GOT3 (cell line): ENCODE results near the gene NPR3.

Experiments
- DNase-seq: peaks from one replicate; lab custom pipeline; 2025; ENCODE audit warnings: mixed read lengths; lab: John Stamatoyannopoulos, UW

The NPR3 gene

DNA sequence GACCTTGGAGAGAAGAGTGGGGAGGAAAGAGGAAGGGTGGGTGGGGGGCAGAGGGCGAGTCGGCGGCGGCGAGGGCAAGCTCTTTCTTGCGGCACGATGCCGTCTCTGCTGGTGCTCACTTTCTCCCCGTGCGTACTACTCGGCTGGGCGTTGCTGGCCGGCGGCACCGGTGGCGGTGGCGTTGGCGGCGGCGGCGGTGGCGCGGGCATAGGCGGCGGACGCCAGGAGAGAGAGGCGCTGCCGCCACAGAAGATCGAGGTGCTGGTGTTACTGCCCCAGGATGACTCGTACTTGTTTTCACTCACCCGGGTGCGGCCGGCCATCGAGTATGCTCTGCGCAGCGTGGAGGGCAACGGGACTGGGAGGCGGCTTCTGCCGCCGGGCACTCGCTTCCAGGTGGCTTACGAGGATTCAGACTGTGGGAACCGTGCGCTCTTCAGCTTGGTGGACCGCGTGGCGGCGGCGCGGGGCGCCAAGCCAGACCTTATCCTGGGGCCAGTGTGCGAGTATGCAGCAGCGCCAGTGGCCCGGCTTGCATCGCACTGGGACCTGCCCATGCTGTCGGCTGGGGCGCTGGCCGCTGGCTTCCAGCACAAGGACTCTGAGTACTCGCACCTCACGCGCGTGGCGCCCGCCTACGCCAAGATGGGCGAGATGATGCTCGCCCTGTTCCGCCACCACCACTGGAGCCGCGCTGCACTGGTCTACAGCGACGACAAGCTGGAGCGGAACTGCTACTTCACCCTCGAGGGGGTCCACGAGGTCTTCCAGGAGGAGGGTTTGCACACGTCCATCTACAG is 760 bp downstream of the NPR3 start:
- DNase-seq, result no peak

DNA sequence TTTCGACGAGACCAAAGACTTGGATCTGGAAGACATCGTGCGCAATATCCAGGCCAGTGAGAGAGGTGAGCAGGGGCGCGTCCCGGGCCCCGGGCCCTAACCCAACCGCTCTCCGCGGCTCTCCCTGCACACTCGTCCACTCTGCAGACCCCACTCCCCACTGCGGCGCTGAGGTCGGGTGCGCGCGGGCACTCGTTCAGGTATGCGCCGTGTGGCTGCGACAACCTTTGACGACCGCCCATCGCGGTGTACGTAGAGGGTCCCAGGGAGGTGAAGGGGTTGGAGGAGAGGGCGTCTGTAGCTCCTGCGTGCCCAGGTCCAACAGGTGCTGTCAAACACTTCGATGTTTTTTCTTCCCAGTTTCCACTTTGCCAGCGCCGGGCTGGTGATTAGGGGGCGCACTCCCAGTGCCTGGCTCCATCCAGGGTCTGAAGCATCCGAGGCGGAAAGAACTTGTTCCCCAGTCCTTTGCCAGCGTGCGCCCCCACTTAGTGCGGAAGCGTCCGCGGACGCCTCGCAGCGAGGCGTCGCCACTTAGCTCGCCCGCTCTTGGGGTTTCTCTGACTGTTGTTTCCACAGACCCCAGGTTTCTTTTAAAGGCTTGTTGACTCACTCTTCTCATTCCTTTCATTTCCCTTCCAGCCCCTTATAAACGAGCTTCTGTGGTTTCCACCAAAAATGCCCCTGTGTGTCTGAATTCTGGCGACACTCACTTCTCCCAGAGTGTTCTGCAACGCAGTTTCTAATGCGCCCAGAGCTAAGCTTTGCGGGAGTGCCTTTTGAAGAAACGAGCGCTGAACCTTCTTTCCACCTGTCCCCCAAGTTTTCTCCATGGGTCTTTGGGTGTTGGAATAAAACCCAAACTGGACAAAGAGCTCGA is 1.6 kb downstream of the NPR3 start:
- DNase-seq, result no peak

DNA sequence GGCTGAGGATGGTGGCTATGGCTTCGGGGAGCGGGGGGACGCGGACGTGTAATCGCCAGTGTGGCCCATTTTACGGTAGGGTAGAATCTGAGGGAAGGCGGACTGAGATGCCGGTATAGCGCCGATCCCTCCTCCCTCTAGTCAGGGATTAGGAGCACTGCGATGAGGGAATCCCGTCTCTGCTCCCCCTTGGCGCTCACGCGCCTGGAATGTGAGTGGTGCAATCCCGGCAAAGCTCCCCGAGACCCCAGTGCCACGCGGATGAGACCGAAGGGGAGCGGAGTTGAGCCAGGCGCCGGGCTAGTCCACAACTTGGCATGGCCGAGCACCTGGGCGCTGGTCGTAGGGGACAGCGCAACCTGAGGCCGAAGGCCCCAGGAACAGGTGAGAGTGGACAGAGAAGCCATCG is 2.2 kb downstream of the NPR3 start:
- DNase-seq, result no peak

DNA sequence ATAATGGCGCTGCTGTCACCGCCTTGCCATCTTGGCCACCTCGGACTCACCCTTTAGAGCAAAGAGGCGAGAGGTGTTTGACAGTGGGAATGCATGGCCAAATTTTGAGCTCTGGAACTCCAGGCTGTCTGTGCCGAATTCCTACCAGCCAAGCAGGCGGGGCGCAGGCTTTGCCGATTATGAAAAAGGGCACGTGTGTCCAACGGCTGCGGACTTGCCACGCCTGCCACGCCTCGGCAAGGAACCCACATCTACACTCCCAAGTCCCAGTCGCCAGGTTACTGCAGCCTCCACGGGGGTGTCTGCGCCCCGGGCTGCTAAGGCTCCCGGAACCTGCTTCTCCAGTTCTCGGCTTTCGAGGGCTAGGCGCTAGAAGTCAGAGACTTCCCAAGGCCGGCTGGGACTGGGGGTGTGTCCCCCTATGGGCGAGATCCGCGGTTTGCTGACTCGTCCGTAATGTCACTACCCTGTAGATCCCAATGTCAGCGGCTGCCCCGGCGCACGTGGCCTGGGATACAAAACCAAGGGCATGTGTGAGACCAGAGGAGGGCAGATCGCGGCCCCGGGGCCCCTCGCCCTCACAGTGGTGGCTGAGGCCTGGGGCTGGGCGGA is 2.8 kb downstream of the NPR3 start:
- no peak for DNase-seq

DNA sequence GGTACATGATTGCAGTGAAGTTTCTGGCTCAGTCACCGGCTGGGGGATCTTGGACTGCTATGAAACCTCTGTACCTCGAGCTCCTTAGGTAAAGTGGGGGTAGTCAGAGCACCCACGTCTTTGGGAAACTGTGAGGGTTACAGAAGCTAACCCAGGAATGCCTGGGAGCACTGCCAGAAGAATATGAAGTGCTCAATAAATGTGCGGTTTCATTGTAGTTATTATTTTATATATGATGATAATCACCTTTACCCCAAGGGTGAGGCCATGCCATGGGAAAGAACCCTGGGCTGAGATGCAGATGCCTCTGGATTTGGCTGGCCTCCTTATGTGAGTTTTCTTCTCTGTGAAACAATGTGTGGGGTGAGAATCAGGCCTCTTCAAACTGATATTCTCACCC is 3.7 kb downstream of the NPR3 start:
- no peak for DNase-seq

DNA sequence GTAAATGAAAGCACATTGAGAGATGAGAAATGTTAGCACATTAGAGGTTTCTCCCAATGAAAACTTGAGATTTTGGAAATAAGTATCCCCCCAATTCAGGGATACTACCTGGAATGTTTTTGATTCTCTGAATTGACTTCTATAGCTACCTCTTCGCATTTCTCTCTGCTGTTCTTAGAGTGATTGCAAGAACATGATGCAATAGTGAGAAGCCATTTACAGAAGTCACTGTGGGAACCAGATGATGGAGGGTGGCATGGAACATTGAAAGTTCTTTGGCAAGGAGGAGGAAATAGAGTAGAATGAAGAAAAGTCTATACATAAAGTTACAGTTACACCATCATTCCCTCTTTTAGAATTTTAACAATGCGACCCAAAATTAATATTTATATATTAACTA is 9.2 kb downstream of the NPR3 start:
- DNase-seq, result no peak

DNA sequence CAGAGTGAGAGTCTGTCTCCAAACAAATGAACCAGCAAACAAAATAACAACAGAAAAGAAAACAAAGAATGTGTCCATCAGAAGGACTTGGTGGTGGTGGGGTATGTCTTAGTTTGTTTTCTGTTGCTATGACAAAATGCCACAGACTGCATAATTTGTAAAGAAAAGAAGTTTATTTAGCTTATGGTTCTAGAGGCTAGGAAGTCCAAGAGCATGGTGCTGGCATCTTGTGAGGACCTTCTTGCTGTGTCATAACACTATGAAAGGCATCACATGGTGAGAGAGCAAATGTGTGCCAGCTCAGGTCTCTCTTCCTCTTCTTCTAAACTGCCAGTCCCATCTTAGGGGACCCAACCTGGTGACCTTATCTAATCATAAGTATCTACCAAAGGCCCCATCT is 10.5 kb downstream of the NPR3 start:
- DNase-seq, result no peak

DNA sequence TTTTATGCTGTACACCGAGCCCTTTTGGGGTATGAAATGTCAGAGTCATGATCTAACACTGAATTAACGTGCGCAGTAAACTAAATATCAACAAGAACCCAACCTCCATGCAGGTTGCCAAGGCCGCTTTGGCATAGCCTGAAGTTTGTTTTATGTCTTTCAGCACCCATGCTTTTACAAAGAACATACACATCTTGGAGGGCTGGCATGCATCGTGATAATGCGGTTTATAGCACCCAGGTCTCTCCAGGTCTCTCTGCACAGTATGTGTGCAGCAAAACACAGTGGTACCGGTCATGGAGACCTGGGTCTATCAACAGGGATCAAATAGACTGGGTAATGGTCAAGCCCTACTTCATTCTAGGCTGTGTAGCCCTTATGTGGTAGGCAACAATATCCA is 11.8 kb downstream of the NPR3 start:
- DNase-seq, result no peak

DNA sequence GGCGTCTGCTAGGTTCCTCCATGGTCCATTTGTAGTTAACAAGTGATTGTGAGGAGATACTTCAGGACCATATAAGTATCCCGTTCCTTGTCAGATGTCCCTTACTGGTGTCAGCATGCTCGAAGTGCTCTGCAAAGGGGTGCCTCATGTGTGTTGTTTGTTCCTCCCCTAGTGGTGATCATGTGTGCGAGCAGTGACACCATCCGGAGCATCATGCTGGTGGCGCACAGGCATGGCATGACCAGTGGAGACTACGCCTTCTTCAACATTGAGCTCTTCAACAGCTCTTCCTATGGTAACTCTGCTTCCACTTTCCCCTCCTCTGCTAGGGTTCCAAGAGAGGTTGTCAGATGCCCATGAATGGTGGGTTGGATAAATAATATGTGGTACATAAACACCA is 13.4 kb downstream of the NPR3 start:
- DNase-seq, result no peak

DNA sequence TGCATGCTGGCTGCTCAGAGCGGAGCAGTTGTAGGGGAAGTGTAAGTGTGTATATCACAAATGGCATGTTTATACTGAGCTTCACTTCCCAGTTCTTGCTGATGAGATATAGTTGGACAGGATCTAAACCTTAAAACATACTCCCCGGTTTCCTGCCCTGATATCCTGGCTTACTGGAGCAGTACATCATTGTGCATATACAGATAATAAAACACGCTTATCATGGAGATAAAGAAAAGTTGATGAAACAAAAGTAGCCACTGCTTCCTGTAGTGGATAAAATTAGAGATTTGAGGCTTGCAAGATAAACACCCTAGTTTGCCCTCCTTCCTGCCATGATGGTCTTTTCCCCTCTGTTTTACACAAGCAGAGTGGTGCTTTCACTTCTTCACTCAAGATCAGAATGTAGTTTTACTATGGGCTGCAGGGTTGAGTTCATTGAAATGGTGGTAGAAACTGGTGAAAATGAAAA is 15.0 kb downstream of the NPR3 start:
- DNase-seq, result no peak

DNA sequence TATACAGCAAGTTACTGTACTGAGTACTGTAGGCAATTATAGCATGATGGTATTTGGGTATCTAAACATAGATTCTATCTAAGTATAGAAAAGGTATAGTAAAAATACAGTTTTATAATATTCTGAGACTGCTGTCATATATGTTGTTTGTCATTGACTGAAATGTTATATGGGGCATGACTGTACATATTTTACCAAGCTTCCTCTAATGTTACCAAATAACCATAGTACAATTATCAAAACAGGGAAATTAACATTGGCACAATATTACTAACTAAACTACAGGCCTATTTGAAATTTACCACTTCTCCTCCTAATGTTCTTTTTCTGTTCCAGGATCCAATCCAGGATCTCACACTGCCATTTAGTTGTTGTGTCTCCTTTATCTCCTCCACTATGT is 18.5 kb downstream of the NPR3 start:
- DNase-seq, result no peak

DNA sequence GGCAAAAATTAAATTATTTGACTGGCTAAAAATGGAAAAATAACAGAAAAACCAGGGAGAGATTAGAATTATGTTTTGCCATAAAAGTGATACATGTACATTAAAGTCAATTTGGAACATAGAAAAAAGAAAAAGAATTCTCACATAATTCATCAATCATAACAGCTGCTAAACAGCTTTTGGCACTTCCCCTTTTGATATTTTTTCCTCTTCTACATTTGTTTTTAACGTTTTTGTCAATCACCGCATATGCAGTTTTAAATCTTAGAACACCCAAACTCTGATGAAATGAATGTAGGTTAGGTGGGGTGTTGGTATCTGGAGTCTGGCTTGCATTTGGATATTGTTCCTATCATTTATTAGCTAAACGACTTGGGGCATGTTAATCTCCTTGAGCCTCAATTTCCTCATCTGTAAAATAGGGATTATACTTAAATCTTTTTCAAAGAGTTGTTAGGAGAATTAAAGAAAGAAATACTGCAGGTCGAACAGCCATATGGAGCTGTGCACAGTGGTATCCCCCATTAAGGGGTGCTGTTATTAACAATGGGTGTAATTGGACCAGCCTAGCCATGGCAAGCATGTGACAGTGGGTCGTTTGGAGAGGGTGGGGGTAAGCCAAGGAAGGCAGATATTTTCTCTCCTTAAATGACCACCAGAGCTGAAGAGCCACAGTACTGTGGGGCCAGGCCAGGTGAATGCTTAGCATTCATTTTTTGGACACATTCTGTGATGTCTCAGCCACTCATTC is 22.6 kb downstream of the NPR3 start:
- DNase-seq, result no peak

DNA sequence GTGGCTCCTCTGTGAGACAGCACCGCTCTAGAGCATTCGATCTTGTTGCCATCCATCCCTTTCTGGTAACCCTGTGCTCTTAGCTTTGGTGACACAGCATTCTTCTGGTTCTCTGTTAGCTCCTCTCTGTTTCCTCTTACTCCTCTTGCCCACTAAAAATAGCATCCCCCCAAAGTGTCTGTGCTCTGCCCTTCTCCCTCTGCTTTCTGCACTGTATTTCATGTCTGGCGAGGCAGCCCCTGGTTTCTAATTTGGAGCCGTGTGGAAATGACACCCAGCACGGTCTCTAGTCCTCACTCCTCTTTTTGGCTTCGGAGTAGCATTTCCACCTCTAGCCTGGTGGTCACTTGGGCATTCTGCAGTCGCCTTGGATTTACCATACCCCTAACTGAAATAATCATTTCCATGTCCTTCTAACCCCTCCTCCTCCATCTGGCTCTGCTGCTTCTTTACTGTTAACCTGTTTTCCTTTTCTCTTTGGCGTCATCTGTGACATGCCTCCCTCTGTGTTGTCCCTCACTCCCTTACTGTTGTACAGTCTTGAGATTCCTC is 23.8 kb downstream of the NPR3 start:
- DNase-seq, result no peak

DNA sequence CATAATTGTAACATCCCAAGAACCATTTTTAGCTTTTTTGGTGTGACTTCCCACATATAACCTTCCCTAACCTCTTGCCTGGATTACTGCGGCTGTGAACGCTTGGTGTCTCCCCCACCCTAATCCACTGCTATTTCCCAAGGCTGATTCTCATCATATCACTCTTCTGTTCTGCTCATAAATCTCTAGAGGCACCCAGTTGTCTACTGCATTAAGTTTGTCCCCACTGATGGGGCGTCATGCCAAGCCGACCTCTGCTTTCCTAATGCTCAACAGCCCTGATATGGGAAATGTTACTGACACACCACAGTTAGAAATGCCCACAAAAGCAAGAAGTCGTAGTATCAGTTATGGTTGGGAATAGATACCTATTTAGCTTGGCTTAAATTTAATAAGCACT is 24.4 kb downstream of the NPR3 start:
- DNase-seq, result no peak

DNA sequence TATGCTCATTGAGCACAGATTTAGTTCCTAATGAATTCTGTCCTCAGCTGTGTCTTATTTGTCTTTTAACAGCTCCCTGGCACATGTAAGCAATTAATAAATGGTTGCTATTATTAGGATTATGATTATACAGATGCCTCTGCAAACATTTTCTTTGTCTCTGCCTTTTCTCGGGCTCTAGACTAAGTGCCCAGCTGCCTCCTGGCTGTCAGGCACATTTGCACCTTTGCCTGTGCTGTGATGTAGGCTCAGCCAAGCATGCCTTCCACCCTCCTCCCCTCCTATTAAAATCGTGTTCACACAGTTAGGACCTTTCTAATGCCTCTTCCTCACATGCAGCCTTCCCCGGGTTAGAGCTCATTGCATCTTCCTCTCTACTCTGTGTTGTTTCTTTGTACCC is 25.7 kb downstream of the NPR3 start:
- DNase-seq, result no peak

DNA sequence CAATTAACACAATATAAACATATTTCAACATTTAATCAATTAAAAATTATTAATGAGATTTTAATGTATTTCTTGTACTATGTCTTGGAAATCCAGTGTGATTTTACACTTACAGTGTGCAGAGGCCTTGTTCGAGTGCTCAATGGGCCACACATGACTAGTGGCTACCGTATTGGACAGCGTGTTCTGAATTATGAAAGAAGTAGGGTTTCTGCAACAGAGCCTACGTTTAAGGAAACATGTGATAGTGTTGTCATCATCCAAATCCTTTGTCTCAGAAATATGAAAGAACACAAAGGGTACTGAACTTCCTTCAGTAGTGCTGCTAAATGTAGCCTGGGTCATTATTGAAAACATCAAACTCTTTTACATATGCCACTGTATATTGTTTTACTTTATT is 29.5 kb downstream of the NPR3 start:
- no peak for DNase-seq

DNA sequence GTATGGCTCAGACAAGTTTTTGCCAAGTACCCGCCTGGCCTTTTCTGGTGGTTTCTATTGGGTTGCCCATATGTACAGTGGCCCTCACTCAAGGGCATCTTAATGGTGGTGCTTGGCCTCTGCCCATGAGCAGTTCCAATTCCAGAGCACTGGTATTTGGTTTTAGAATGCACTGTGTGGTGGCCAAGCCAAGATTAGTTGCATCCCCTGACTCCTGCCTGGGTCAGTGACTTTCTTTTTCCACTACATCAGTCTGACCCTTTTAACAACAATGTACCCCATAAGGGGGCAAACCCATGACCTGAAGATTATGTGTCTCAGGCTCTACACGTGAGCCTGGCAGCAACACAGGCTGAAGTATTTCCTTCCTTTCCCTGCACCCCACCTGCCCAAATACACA is 34.2 kb downstream of the NPR3 start:
- DNase-seq, result no peak

DNA sequence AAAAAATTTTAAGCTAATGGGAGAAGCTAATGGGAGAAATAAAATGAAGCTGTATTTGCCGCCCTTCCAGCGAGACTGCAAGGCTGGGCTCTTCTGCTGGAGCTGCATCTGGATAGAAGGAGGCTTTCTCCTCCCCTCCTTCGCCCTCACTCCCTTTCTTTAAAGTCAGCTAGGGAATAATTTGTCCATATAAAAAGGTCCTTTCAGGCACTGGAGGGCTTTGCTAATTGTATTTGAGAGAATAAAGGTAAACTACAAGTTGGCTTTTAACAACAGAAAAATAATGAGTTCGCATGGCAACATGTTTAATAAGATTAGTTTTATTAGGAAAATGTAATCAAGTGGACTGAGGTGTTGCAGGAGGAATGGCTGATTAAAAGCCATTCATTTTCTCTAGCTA is 41.3 kb downstream of the NPR3 start:
- no peak for DNase-seq

DNA sequence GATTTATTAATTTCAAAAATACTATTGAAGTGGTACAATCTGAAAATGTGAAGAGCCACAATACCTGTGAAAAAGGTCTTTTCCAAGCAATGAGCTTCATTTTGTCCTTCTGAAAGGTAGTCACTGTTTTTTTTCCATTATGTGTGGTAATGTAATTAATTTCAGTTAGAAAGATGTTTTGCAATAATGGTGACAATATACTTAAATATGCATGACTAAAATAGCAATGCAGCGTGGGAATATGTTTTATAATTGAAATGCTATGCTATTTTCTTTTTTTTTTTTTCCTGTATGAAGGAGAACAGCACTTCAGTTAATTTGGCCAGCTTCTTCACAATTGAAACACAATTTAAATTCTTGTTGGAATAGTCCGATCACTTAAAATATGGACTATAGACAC is 41.9 kb downstream of the NPR3 start:
- DNase-seq, result no peak

DNA sequence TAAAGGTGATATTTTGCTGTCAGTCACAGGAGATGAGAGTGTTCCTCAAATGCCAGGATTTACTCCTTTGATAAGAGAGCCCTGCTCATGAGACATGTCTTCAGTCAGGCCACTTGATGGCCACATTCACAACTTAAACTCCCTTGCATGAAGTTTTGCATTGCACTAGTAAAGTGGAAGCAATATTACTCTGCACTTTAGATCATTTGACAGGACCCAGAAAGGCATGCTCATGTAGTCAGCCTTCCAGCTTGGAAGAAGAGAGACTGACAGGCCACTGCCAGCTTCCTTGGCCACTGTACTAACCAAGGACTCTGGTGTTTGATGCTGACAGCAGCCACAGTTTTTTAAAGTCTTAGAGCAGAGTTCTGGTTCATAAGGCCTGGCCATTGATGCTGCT is 42.6 kb downstream of the NPR3 start:
- no peak for DNase-seq

DNA sequence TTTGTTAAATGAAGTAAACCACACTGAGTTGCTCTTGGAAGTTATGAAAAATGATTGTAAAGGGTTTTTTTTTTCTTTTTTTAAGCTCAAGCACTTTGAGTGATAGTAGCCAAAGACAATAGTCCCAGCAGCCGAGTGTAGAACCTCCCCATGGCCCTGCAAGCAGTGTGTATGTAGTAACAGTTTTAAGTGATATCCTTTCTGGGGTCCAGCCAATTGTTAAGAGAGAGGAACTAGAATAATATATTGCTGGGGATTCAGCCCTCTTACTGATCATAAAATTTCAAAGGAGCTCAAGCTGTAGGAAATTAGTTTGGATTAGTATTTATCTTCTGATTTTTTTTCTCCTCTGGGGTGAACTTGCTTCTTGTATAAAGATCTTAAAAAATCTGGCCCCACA is 43.2 kb downstream of the NPR3 start:
- DNase-seq, result no peak

DNA sequence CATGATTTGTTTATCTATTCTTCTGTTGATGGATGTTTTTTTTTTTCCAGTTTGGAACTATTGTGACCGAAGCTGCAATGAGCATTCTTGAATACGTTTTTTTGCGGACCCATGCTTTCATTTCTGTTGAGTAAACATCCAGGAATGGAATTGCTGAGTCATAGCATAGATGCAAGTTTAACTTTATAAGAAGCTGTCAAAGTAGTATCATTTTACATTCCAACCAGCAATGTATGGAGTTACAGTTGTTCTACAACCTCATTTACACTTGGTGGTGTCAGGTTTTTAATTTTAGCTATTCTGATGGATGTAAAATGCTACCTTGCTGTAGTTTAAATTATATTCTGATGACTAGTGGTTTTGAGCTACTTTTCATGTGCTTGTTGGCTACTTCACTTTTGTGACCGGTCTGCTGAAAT is 49.0 kb downstream of the NPR3 start:
- DNase-seq, result no peak
